ENCODE data around the gene RNF5.

Gene RNF5

GRCh38 chr6:32153564-32154513 is 24.4 kb upstream of the RNF5 start, which contains the start of gene PPT2:
Gene PPT2 (plus strand): TSS chr6:32154141. CDS start chr6:32154595, 454 bp downstream.
- no peaks in the 10 kb centered on the region for H3K27me3 ChIP-seq (ENCODE audit: low read depth, low read length)
- H3K36me3 ChIP-seq (ENCODE audit: control insufficient read depth in 1 of 2, insufficient read depth in 2 of 2, low read length in 2 of 2) = peaks cover 17 to 32% of the 10 kb centered on the region in 2 donors
- H3K9me3 ChIP-seq (ENCODE audit: control insufficient read depth in 1 of 2, low read length in 2 of 2) = no peaks in the 10 kb centered on the region
- peak within 1 kb of the TSS; percentile 86 to 93 for H3K4me3 ChIP-seq (ENCODE audit: low read depth in 1 of 2, low read length in 2 of 2)
- H3K27ac ChIP-seq (ENCODE audit: low read length) = peak within 1 kb of the TSS; percentile 82
- H3K4me1 ChIP-seq (ENCODE audit: control insufficient read depth in 1 of 2, insufficient read depth in 2 of 2, low read length in 2 of 2) = peaks cover 6 to 48% of the 10 kb centered on the region in 2 donors

GRCh38 chr6:32154514-32155161 is 23.6 kb upstream of the RNF5 start:
- H3K36me3 ChIP-seq (ENCODE audit: control insufficient read depth in 1 of 2, insufficient read depth in 2 of 2, low read length in 2 of 2) = peaks cover 17 to 29% of the 10 kb centered on the region in 2 donors
- no peaks in the 10 kb centered on the region for H3K27me3 ChIP-seq (ENCODE audit: low read depth, low read length)
- H3K4me3 ChIP-seq (ENCODE audit: low read depth in 1 of 2, low read length in 2 of 2) = peak overlapping the region; percentile 86 to 93
- peaks cover 6 to 48% of the 10 kb centered on the region in 2 donors for H3K4me1 ChIP-seq (ENCODE audit: control insufficient read depth in 1 of 2, insufficient read depth in 2 of 2, low read length in 2 of 2)
- no peaks in the 10 kb centered on the region for H3K9me3 ChIP-seq (ENCODE audit: control insufficient read depth in 1 of 2, low read length in 2 of 2)
- peak overlapping the region; percentile 82 for H3K27ac ChIP-seq (ENCODE audit: low read length)

- no peaks in the 10 kb centered on the region for H3K9me3 ChIP-seq (ENCODE audit: control insufficient read depth in 1 of 2, low read length in 2 of 2)
- peaks cover 6 to 30% of the 10 kb centered on the region in 2 donors for H3K4me1 ChIP-seq (ENCODE audit: control insufficient read depth in 1 of 2, insufficient read depth in 2 of 2, low read length in 2 of 2)
- H3K36me3 ChIP-seq (ENCODE audit: control insufficient read depth in 1 of 2, insufficient read depth in 2 of 2, low read length in 2 of 2) = peaks cover 17 to 29% of the 10 kb centered on the region in 2 donors
- H3K27ac ChIP-seq (ENCODE audit: low read length) = no peak overlapping the region
- H3K4me3 ChIP-seq (ENCODE audit: low read depth in 1 of 2, low read length in 2 of 2) = no peak overlapping the region
- no peaks in the 10 kb centered on the region for H3K27me3 ChIP-seq (ENCODE audit: low read depth, low read length)
Measured at GRCh38 chr6:32156891-32157290, 21.3 kb upstream of the RNF5 start.

- Histone ChIP-seq H3K36me3 (ENCODE audit: control insufficient read depth in 1 of 2, insufficient read depth in 2 of 2, low read length in 2 of 2) (peaks cover 17 to 39% of the 10 kb centered on the region in 2 donors), H3K27ac (ENCODE audit: low read length) (no peak overlapping the region), H3K27me3 (ENCODE audit: low read depth, low read length) (no peaks in the 10 kb centered on the region), H3K4me1 (ENCODE audit: control insufficient read depth in 1 of 2, insufficient read depth in 2 of 2, low read length in 2 of 2) (peaks cover 0 to 19% of the 10 kb centered on the region in 2 donors), H3K4me3 (ENCODE audit: low read depth in 1 of 2, low read length in 2 of 2) (no peak overlapping the region), H3K9me3 (ENCODE audit: control insufficient read depth in 1 of 2, low read length in 2 of 2) (no peaks in the 10 kb centered on the region)
Measured at GRCh38 chr6:32158052-32158451, 20.2 kb upstream of the RNF5 start.

GRCh38 chr6:32163559-32164258 is 14.5 kb upstream of the RNF5 start:
- H3K27me3 ChIP-seq (ENCODE audit: low read depth, low read length) = no peaks in the 10 kb centered on the region
- peak overlapping the region; percentile 30 for H3K27ac ChIP-seq (ENCODE audit: low read length)
- no peak overlapping the region for H3K4me3 ChIP-seq (ENCODE audit: low read depth in 1 of 2, low read length in 2 of 2)
- H3K36me3 ChIP-seq (ENCODE audit: control insufficient read depth in 1 of 2, insufficient read depth in 2 of 2, low read length in 2 of 2) = peaks cover 18 to 45% of the 10 kb centered on the region in 2 donors
- H3K9me3 ChIP-seq (ENCODE audit: control insufficient read depth in 1 of 2, low read length in 2 of 2) = no peaks in the 10 kb centered on the region
- H3K4me1 ChIP-seq (ENCODE audit: control insufficient read depth in 1 of 2, insufficient read depth in 2 of 2, low read length in 2 of 2) = peaks cover 0 to 7% of the 10 kb centered on the region in 2 donors

- Histone ChIP-seq H3K27ac (ENCODE audit: low read length) (peak within 1 kb of the TSS; percentile 30), H3K4me1 (ENCODE audit: control insufficient read depth in 1 of 2, insufficient read depth in 2 of 2, low read length in 2 of 2) (peaks cover 0 to 7% of the 10 kb centered on the region in 2 donors), H3K9me3 (ENCODE audit: control insufficient read depth in 1 of 2, low read length in 2 of 2) (no peaks in the 10 kb centered on the region), H3K36me3 (ENCODE audit: control insufficient read depth in 1 of 2, insufficient read depth in 2 of 2, low read length in 2 of 2) (peaks cover 22 to 48% of the 10 kb centered on the region in 2 donors), H3K27me3 (ENCODE audit: low read depth, low read length) (no peaks in the 10 kb centered on the region), H3K4me3 (ENCODE audit: low read depth in 1 of 2, low read length in 2 of 2) (no peak within 1 kb of the TSS)
Measured at GRCh38 chr6:32164295-32164694, 13.9 kb upstream of the RNF5 start, which contains the start of gene EGFL8. Gene EGFL8 (plus strand): TSS chr6:32164595. CDS start chr6:32166166, 1,571 bp downstream.

- H3K27me3 ChIP-seq (ENCODE audit: low read depth, low read length) = no peaks in the 10 kb centered on the region
- peaks cover 38 to 68% of the 10 kb centered on the region in 2 donors for H3K36me3 ChIP-seq (ENCODE audit: control insufficient read depth in 1 of 2, insufficient read depth in 2 of 2, low read length in 2 of 2)
- no peak overlapping the region for H3K27ac ChIP-seq (ENCODE audit: low read length)
- no peak overlapping the region for H3K4me3 ChIP-seq (ENCODE audit: low read depth in 1 of 2, low read length in 2 of 2)
- H3K9me3 ChIP-seq (ENCODE audit: control insufficient read depth in 1 of 2, low read length in 2 of 2) = no peaks in the 10 kb centered on the region
- H3K4me1 ChIP-seq (ENCODE audit: control insufficient read depth in 1 of 2, insufficient read depth in 2 of 2, low read length in 2 of 2) = peaks cover 0 to 7% of the 10 kb centered on the region in 2 donors
Measured at GRCh38 chr6:32166411-32167061, 11.7 kb upstream of the RNF5 start.

- Histone ChIP-seq H3K27me3 (ENCODE audit: low read depth, low read length) (no peaks in the 10 kb centered on the region), H3K4me1 (ENCODE audit: control insufficient read depth in 1 of 2, insufficient read depth in 2 of 2, low read length in 2 of 2) (peaks cover 0 to 7% of the 10 kb centered on the region in 2 donors), H3K36me3 (ENCODE audit: control insufficient read depth in 1 of 2, insufficient read depth in 2 of 2, low read length in 2 of 2) (peaks cover 38 to 66% of the 10 kb centered on the region in 2 donors), H3K9me3 (ENCODE audit: control insufficient read depth in 1 of 2, low read length in 2 of 2) (no peaks in the 10 kb centered on the region), H3K4me3 (ENCODE audit: low read depth in 1 of 2, low read length in 2 of 2) (no peak overlapping the region), H3K27ac (ENCODE audit: low read length) (no peak overlapping the region)
Measured at GRCh38 chr6:32167154-32167760, 10.9 kb upstream of the RNF5 start.

GRCh38 chr6:32167761-32168262 is 10.4 kb upstream of the RNF5 start:
- Histone ChIP-seq H3K4me1 (ENCODE audit: control insufficient read depth in 1 of 2, insufficient read depth in 2 of 2, low read length in 2 of 2) (peaks cover 0 to 8% of the 10 kb centered on the region in 2 donors), H3K27ac (ENCODE audit: low read length) (no peak overlapping the region), H3K27me3 (ENCODE audit: low read depth, low read length) (no peaks in the 10 kb centered on the region), H3K9me3 (ENCODE audit: control insufficient read depth in 1 of 2, low read length in 2 of 2) (no peaks in the 10 kb centered on the region), H3K4me3 (ENCODE audit: low read depth in 1 of 2, low read length in 2 of 2) (no peak overlapping the region), H3K36me3 (ENCODE audit: control insufficient read depth in 1 of 2, insufficient read depth in 2 of 2, low read length in 2 of 2) (peaks cover 38 to 60% of the 10 kb centered on the region in 2 donors)

- Histone ChIP-seq H3K27ac (ENCODE audit: low read length) (peak overlapping the region; percentile 14), H3K36me3 (ENCODE audit: control insufficient read depth in 1 of 2, insufficient read depth in 2 of 2, low read length in 2 of 2) (peaks cover 38 to 57% of the 10 kb centered on the region in 2 donors), H3K4me1 (ENCODE audit: control insufficient read depth in 1 of 2, insufficient read depth in 2 of 2, low read length in 2 of 2) (peaks cover 0 to 13% of the 10 kb centered on the region in 2 donors)
Measured at GRCh38 chr6:32168350-32168749, 9.9 kb upstream of the RNF5 start.

More at GRCh38 chr6:32168350-32168749, 9.9 kb upstream of the RNF5 start:
- no peaks in the 10 kb centered on the region for H3K9me3 ChIP-seq (ENCODE audit: control insufficient read depth in 1 of 2, low read length in 2 of 2)
- H3K4me3 ChIP-seq (ENCODE audit: low read depth in 1 of 2, low read length in 2 of 2) = no peak overlapping the region
- H3K27me3 ChIP-seq (ENCODE audit: low read depth, low read length) = no peaks in the 10 kb centered on the region

Data from muscle layer of duodenum (tissue), 2 donors.